ENCODE results near the gene LYSMD2.

The LYSMD2 gene

GRCh38 chr15:51718746-51719145 is 18.7 kb downstream of the LYSMD2 start:
- Histone ChIP-seq H3K27ac (ENCODE audit: low read length) (no peak overlapping the region), H3K27me3 (ENCODE audit: control insufficient read depth in 1 of 2, insufficient read depth in 2 of 2, low read length in 2 of 2) (no peaks in the 10 kb centered on the region)

GRCh38 chr15:51718219-51718618 is 19.2 kb downstream of the LYSMD2 start:
- Histone ChIP-seq H3K4me3 (ENCODE audit: low read length in 2 of 2) (no peak overlapping the region), H3K4me1 (ENCODE audit: control insufficient read depth, insufficient read depth, low read length) (no peaks in the 10 kb centered on the region), H3K27me3 (ENCODE audit: control insufficient read depth in 1 of 2, insufficient read depth in 2 of 2, low read length in 2 of 2) (no peaks in the 10 kb centered on the region), H3K9me3 (ENCODE audit: control insufficient read depth in 2 of 2, low read length in 2 of 2) (no peaks in the 10 kb centered on the region), H3K36me3 (ENCODE audit: control insufficient read depth in 2 of 2, insufficient read depth in 2 of 2, low read length in 2 of 2) (peaks cover 7 to 9% of the 10 kb centered on the region in 2 donors), H3K9ac (ENCODE audit: low read length in 2 of 2) (no peak overlapping the region), H3K27ac (ENCODE audit: low read length) (no peak overlapping the region)

More at GRCh38 chr15:51718746-51719145, 18.7 kb downstream of the LYSMD2 start:
- H3K9ac ChIP-seq (ENCODE audit: low read length in 2 of 2): no peak overlapping the region
- H3K36me3 ChIP-seq (ENCODE audit: control insufficient read depth in 2 of 2, insufficient read depth in 2 of 2, low read length in 2 of 2): peaks cover 7 to 9% of the 10 kb centered on the region in 2 donors
- no peaks in the 10 kb centered on the region for H3K9me3 ChIP-seq (ENCODE audit: control insufficient read depth in 2 of 2, low read length in 2 of 2)
- H3K4me3 ChIP-seq (ENCODE audit: low read length in 2 of 2): no peak overlapping the region
- H3K4me1 ChIP-seq (ENCODE audit: control insufficient read depth, insufficient read depth, low read length): no peaks in the 10 kb centered on the region

- Histone ChIP-seq H3K36me3 (ENCODE audit: control insufficient read depth in 2 of 2, insufficient read depth in 2 of 2, low read length in 2 of 2) (no peaks in the 10 kb centered on the region), H3K4me1 (ENCODE audit: control insufficient read depth, insufficient read depth, low read length) (no peaks in the 10 kb centered on the region), H3K9me3 (ENCODE audit: control insufficient read depth in 2 of 2, low read length in 2 of 2) (no peaks in the 10 kb centered on the region), H3K9ac (ENCODE audit: low read length in 2 of 2) (no peak overlapping the region), H3K27me3 (ENCODE audit: control insufficient read depth in 1 of 2, insufficient read depth in 2 of 2, low read length in 2 of 2) (no peaks in the 10 kb centered on the region), H3K27ac (ENCODE audit: low read length) (no peak overlapping the region), H3K4me3 (ENCODE audit: low read length in 2 of 2) (no peak overlapping the region)
These were observed 22.5 kb downstream of the LYSMD2 start for GRCh38 chr15:51714911-51715310.

- H3K27ac ChIP-seq (ENCODE audit: low read length): no peak overlapping the region
These were observed 23.3 kb downstream of the LYSMD2 start for GRCh38 chr15:51714162-51714561.

GRCh38 chr15:51709031-51709430 is 28.4 kb downstream of the LYSMD2 start:
- Histone ChIP-seq H3K9me3 (ENCODE audit: control insufficient read depth in 2 of 2, low read length in 2 of 2) (no peaks in the 10 kb centered on the region), H3K9ac (ENCODE audit: low read length in 2 of 2) (no peak overlapping the region), H3K36me3 (ENCODE audit: control insufficient read depth in 2 of 2, insufficient read depth in 2 of 2, low read length in 2 of 2) (no peaks in the 10 kb centered on the region), H3K4me3 (ENCODE audit: low read length in 2 of 2) (no peak overlapping the region), H3K27me3 (ENCODE audit: control insufficient read depth in 1 of 2, insufficient read depth in 2 of 2, low read length in 2 of 2) (no peaks in the 10 kb centered on the region), H3K4me1 (ENCODE audit: control insufficient read depth, insufficient read depth, low read length) (no peaks in the 10 kb centered on the region), H3K27ac (ENCODE audit: low read length) (no peak overlapping the region)

More at GRCh38 chr15:51714162-51714561, 23.3 kb downstream of the LYSMD2 start:
- H3K9ac ChIP-seq (ENCODE audit: low read length in 2 of 2): no peak overlapping the region
- no peak overlapping the region for H3K4me3 ChIP-seq (ENCODE audit: low read length in 2 of 2)
- no peaks in the 10 kb centered on the region for H3K36me3 ChIP-seq (ENCODE audit: control insufficient read depth in 2 of 2, insufficient read depth in 2 of 2, low read length in 2 of 2)
- no peaks in the 10 kb centered on the region for H3K4me1 ChIP-seq (ENCODE audit: control insufficient read depth, insufficient read depth, low read length)
- H3K9me3 ChIP-seq (ENCODE audit: control insufficient read depth in 2 of 2, low read length in 2 of 2): no peaks in the 10 kb centered on the region
- no peaks in the 10 kb centered on the region for H3K27me3 ChIP-seq (ENCODE audit: control insufficient read depth in 1 of 2, insufficient read depth in 2 of 2, low read length in 2 of 2)

GRCh38 chr15:51708013-51708412 is 29.4 kb downstream of the LYSMD2 start:
- H3K9ac ChIP-seq (ENCODE audit: low read length in 2 of 2): no peak overlapping the region
- no peak overlapping the region for H3K27ac ChIP-seq (ENCODE audit: low read length)
- no peaks in the 10 kb centered on the region for H3K4me1 ChIP-seq (ENCODE audit: control insufficient read depth, insufficient read depth, low read length)
- no peak overlapping the region for H3K4me3 ChIP-seq (ENCODE audit: low read length in 2 of 2)
- no peaks in the 10 kb centered on the region for H3K27me3 ChIP-seq (ENCODE audit: control insufficient read depth in 1 of 2, insufficient read depth in 2 of 2, low read length in 2 of 2)
- no peaks in the 10 kb centered on the region for H3K36me3 ChIP-seq (ENCODE audit: control insufficient read depth in 2 of 2, insufficient read depth in 2 of 2, low read length in 2 of 2)
- H3K9me3 ChIP-seq (ENCODE audit: control insufficient read depth in 2 of 2, low read length in 2 of 2): no peaks in the 10 kb centered on the region

- Histone ChIP-seq H3K27me3 (ENCODE audit: control insufficient read depth in 1 of 2, insufficient read depth in 2 of 2, low read length in 2 of 2) (no peaks in the 10 kb centered on the region), H3K9me3 (ENCODE audit: control insufficient read depth in 2 of 2, low read length in 2 of 2) (no peaks in the 10 kb centered on the region), H3K4me3 (ENCODE audit: low read length in 2 of 2) (no peak overlapping the region), H3K9ac (ENCODE audit: low read length in 2 of 2) (no peak overlapping the region), H3K27ac (ENCODE audit: low read length) (no peak overlapping the region), H3K4me1 (ENCODE audit: control insufficient read depth, insufficient read depth, low read length) (no peaks in the 10 kb centered on the region), H3K36me3 (ENCODE audit: control insufficient read depth in 2 of 2, insufficient read depth in 2 of 2, low read length in 2 of 2) (no peaks in the 10 kb centered on the region)
These were observed 30.4 kb downstream of the LYSMD2 start for GRCh38 chr15:51706926-51707608.

GRCh38 chr15:51706291-51706690 is 31.2 kb downstream of the LYSMD2 start:
- Histone ChIP-seq H3K27me3 (ENCODE audit: control insufficient read depth in 1 of 2, insufficient read depth in 2 of 2, low read length in 2 of 2) (no peaks in the 10 kb centered on the region), H3K27ac (ENCODE audit: low read length) (no peak overlapping the region), H3K4me3 (ENCODE audit: low read length in 2 of 2) (no peak overlapping the region)

GRCh38 chr15:51702710-51703109 is 34.7 kb downstream of the LYSMD2 start:
- Histone ChIP-seq H3K27me3 (ENCODE audit: control insufficient read depth in 1 of 2, insufficient read depth in 2 of 2, low read length in 2 of 2) (no peaks in the 10 kb centered on the region), H3K36me3 (ENCODE audit: control insufficient read depth in 2 of 2, insufficient read depth in 2 of 2, low read length in 2 of 2) (no peaks in the 10 kb centered on the region), H3K4me1 (ENCODE audit: control insufficient read depth, insufficient read depth, low read length) (no peaks in the 10 kb centered on the region), H3K4me3 (ENCODE audit: low read length in 2 of 2) (no peak overlapping the region), H3K9me3 (ENCODE audit: control insufficient read depth in 2 of 2, low read length in 2 of 2) (no peaks in the 10 kb centered on the region), H3K27ac (ENCODE audit: low read length) (no peak overlapping the region), H3K9ac (ENCODE audit: low read length in 2 of 2) (no peak overlapping the region)

More at GRCh38 chr15:51706291-51706690, 31.2 kb downstream of the LYSMD2 start:
- H3K9me3 ChIP-seq (ENCODE audit: control insufficient read depth in 2 of 2, low read length in 2 of 2): no peaks in the 10 kb centered on the region
- no peaks in the 10 kb centered on the region for H3K4me1 ChIP-seq (ENCODE audit: control insufficient read depth, insufficient read depth, low read length)
- H3K9ac ChIP-seq (ENCODE audit: low read length in 2 of 2): no peak overlapping the region
- H3K36me3 ChIP-seq (ENCODE audit: control insufficient read depth in 2 of 2, insufficient read depth in 2 of 2, low read length in 2 of 2): no peaks in the 10 kb centered on the region

GRCh38 chr15:51699373-51699772 is 38.1 kb downstream of the LYSMD2 start:
- Histone ChIP-seq H3K4me3 (ENCODE audit: low read length in 2 of 2) (no peak overlapping the region), H3K4me1 (ENCODE audit: control insufficient read depth, insufficient read depth, low read length) (no peaks in the 10 kb centered on the region), H3K9ac (ENCODE audit: low read length in 2 of 2) (no peak overlapping the region), H3K27ac (ENCODE audit: low read length) (no peak overlapping the region), H3K36me3 (ENCODE audit: control insufficient read depth in 2 of 2, insufficient read depth in 2 of 2, low read length in 2 of 2) (no peaks in the 10 kb centered on the region), H3K9me3 (ENCODE audit: control insufficient read depth in 2 of 2, low read length in 2 of 2) (no peaks in the 10 kb centered on the region), H3K27me3 (ENCODE audit: control insufficient read depth in 1 of 2, insufficient read depth in 2 of 2, low read length in 2 of 2) (no peaks in the 10 kb centered on the region)

GRCh38 chr15:51697163-51697562 is 40.3 kb downstream of the LYSMD2 start:
- no peak overlapping the region for H3K9ac ChIP-seq (ENCODE audit: low read length in 2 of 2)
- no peaks in the 10 kb centered on the region for H3K36me3 ChIP-seq (ENCODE audit: control insufficient read depth in 2 of 2, insufficient read depth in 2 of 2, low read length in 2 of 2)
- H3K9me3 ChIP-seq (ENCODE audit: control insufficient read depth in 2 of 2, low read length in 2 of 2): no peaks in the 10 kb centered on the region
- H3K27ac ChIP-seq (ENCODE audit: low read length): no peak overlapping the region
- H3K4me3 ChIP-seq (ENCODE audit: low read length in 2 of 2): no peak overlapping the region
- H3K27me3 ChIP-seq (ENCODE audit: control insufficient read depth in 1 of 2, insufficient read depth in 2 of 2, low read length in 2 of 2): peaks cover 0 to 4% of the 10 kb centered on the region in 2 donors
- H3K4me1 ChIP-seq (ENCODE audit: control insufficient read depth, insufficient read depth, low read length): no peaks in the 10 kb centered on the region
